IMR-90 (cell line): ENCODE data around the gene SRPK1. TPM values are rescaled to one million over a fixed set of nuclear protein-coding genes. Genes with fewer than 3 reads are reported as not detected.

Experiments
- ATAC-seq: fragments of 200-7000 bp; cut with Tn5 transposase; 2 replicates; pipeline ENCODE4 v1.9.1; 2020; ENCODE audit warnings: low read depth, mild to moderate bottlenecking, moderate library complexity
- BruUV-seq: library from RNA; stranded (reverse); fragments of 400-500 nt; replicated peaks from 2 replicates; lab custom pipeline; 2021; lab: Mats Ljungman, UMichigan
- CTCF ChIA-PET: fragments of 300-600 bp; formaldehyde crosslinking; extraction: SDS; loops from one replicate; lab custom pipeline; 2021; ENCODE audit warnings: antibody characterized with exemption; lab: Yijun Ruan, JAX
- POLR2A ChIA-PET: fragments of 300-600 bp; sonication (Branson Sonifier 250); formaldehyde crosslinking; loops from one replicate; lab custom pipeline; 2022; ENCODE audit warnings: antibody characterized with exemption; ENCODE audit not compliant: unreplicated experiment; lab: Charles Lee
- DNase-seq: peaks from one replicate; pipeline ENCODE4 v3.0.0; 2013
- H2AFZ ChIP-seq: replicated peaks from 2 replicates; pipeline ENCODE3; 2013; ENCODE audit warnings: low read length, mild to moderate bottlenecking; ENCODE audit not compliant: poor library complexity
- H2AK5ac ChIP-seq: 2 replicates; pipeline ENCODE4 v1.6.1; 2013; ENCODE audit warnings: low read depth, low read length, inconsistent platforms
- H2AK9ac ChIP-seq: replicated peaks from 2 replicates; pipeline ENCODE3; 2013; ENCODE audit warnings: mild to moderate bottlenecking, low read depth, low read length, moderate library complexity; ENCODE audit not compliant: poor library complexity
- H2BK120ac ChIP-seq: 2 replicates; pipeline ENCODE4 v1.6.1; 2013; ENCODE audit warnings: low read depth, low read length, inconsistent platforms
- H2BK15ac ChIP-seq: 3 replicates; pipeline ENCODE4 v1.6.1; 2013; ENCODE audit warnings: low read depth, low read length, inconsistent platforms
- H2BK20ac ChIP-seq: 2 replicates; pipeline ENCODE4 v1.6.1; 2013; ENCODE audit warnings: low read depth, mild to moderate bottlenecking, inconsistent platforms, low read length, moderate library complexity
- H2BK5ac ChIP-seq: 2 replicates; pipeline ENCODE4 v1.6.1; 2013; ENCODE audit warnings: mild to moderate bottlenecking, low read depth, low read length, inconsistent platforms; ENCODE audit not compliant: poor library complexity, severe bottlenecking
- H3K14ac ChIP-seq: replicated peaks from 2 replicates; pipeline ENCODE4 v1.6.1; 2013; ENCODE audit warnings: low read depth, low read length, inconsistent platforms
- H3K18ac ChIP-seq: 2 replicates; pipeline ENCODE4 v1.6.1; 2013; ENCODE audit warnings: low read depth, low read length, control low read depth
- H3K23ac ChIP-seq: 2 replicates; pipeline ENCODE4 v1.6.1; 2013; ENCODE audit warnings: low read depth, low read length, inconsistent platforms
- H3K27ac ChIP-seq: 2 replicates; pipeline ENCODE4 v1.5.1; 2013; ENCODE audit warnings: mild to moderate bottlenecking, control low read depth, low read length; ENCODE audit not compliant: insufficient read depth
- H3K27me3 ChIP-seq: 2 replicates; pipeline ENCODE4 v1.6.1; 2013; ENCODE audit warnings: low read length; ENCODE audit not compliant: control insufficient read depth, insufficient read depth
- H3K36me3 ChIP-seq: 2 replicates; pipeline ENCODE4 v1.6.1; 2013; ENCODE audit warnings: low read length, mixed read lengths; ENCODE audit not compliant: control insufficient read depth, insufficient read depth
- H3K4ac ChIP-seq: 2 replicates; pipeline ENCODE4 v1.6.1; 2013; ENCODE audit warnings: low read depth, low read length, inconsistent platforms
- H3K4me1 ChIP-seq: 2 replicates; pipeline ENCODE4 v1.6.1; 2013; ENCODE audit warnings: low read length, mixed read lengths; ENCODE audit not compliant: control insufficient read depth, insufficient read depth
- H3K4me2 ChIP-seq: 2 replicates; pipeline ENCODE4 v1.6.1; 2013; ENCODE audit warnings: low read depth, mild to moderate bottlenecking, control low read depth, low read length, moderate library complexity
- H3K4me3 ChIP-seq: 2 replicates; pipeline ENCODE4 v1.5.1; 2013; ENCODE audit warnings: low read depth, mild to moderate bottlenecking, control low read depth, low read length, moderate library complexity; ENCODE audit not compliant: insufficient read depth
- H3K56ac ChIP-seq: 2 replicates; pipeline ENCODE4 v1.6.1; 2013; ENCODE audit warnings: low read length, inconsistent platforms; ENCODE audit not compliant: insufficient read depth; ENCODE audit errors: extremely low read depth
- H3K79me1 ChIP-seq, 2 experiments: 2 replicates each; pipeline ENCODE4 v1.6.1; 2013; ENCODE audit warnings: low read length in 2 of 2, inconsistent platforms in 1 of 2, low read depth in 1 of 2
- H3K9ac ChIP-seq: 2 replicates; pipeline ENCODE4 v1.6.1; 2013; ENCODE audit warnings: low read depth, low read length, control low read depth
- H3K9me1 ChIP-seq: 2 replicates; pipeline ENCODE4 v1.6.1; 2013; ENCODE audit warnings: low read length, inconsistent platforms; ENCODE audit not compliant: insufficient read depth
- H3K9me3 ChIP-seq: 2 replicates; pipeline ENCODE4 v1.6.1; 2013; ENCODE audit warnings: low read length; ENCODE audit not compliant: control insufficient read depth, insufficient read depth
- H4K20me1 ChIP-seq: 2 replicates; pipeline ENCODE4 v1.6.1; 2013; ENCODE audit warnings: low read length, inconsistent platforms; ENCODE audit not compliant: insufficient read depth
- H4K5ac ChIP-seq: 2 replicates; pipeline ENCODE4 v1.6.1; 2013; ENCODE audit warnings: mild to moderate bottlenecking, low read depth, low read length, control low read depth
- H4K8ac ChIP-seq, 2 experiments: 2 replicates each; pipeline ENCODE4 v1.6.1; 2013; ENCODE audit warnings: low read depth in 2 of 2, low read length in 2 of 2, control low read depth in 1 of 2, inconsistent platforms in 1 of 2
- H4K91ac ChIP-seq: 2 replicates; pipeline ENCODE4 v1.6.1; 2013; ENCODE audit warnings: low read depth, low read length, inconsistent platforms; ENCODE audit not compliant: insufficient read depth
- BHLHE40 ChIP-seq: fragments of 150-350 bp; IDR thresholded peaks from 2 replicates; pipeline ENCODE4 v1.6.1; 2016; ENCODE audit warnings: mild to moderate bottlenecking, low read depth, low read length
- CHD1 ChIP-seq: IDR thresholded peaks from 2 replicates; pipeline ENCODE4 v1.6.1; 2012; ENCODE audit warnings: low read depth, low read length, improper control_type of control experiment
- MAFK ChIP-seq: IDR thresholded peaks from 2 replicates; pipeline ENCODE4 v1.6.1; 2012; ENCODE audit warnings: low read depth, low read length, improper control_type of control experiment
- MAZ ChIP-seq: IDR thresholded peaks from 2 replicates; pipeline ENCODE4 v1.6.1; 2012; ENCODE audit warnings: low read depth, mild to moderate bottlenecking, low read length, improper control_type of control experiment, moderate library complexity, borderline replicate concordance
- MXI1 ChIP-seq: IDR thresholded peaks from 2 replicates; pipeline ENCODE4 v1.6.1; 2012; ENCODE audit warnings: low read depth, mild to moderate bottlenecking, low read length, moderate library complexity, borderline replicate concordance
- RAD21 ChIP-seq: IDR thresholded peaks from 2 replicates; pipeline ENCODE4 v1.6.1; 2012; ENCODE audit warnings: low read length, improper control_type of control experiment
- RCOR1 ChIP-seq: IDR thresholded peaks from 2 replicates; pipeline ENCODE4 v1.6.1; 2012; ENCODE audit warnings: mild to moderate bottlenecking, low read length, improper control_type of control experiment; ENCODE audit not compliant: insufficient replicate concordance
- SMC3 ChIP-seq: fragments of 150-350 bp; IDR thresholded peaks from 2 replicates; pipeline ENCODE4 v1.6.1; 2016; ENCODE audit warnings: low read depth, mild to moderate bottlenecking, antibody characterized with exemption, low read length, moderate library complexity
- whole genome bisulfite sequencing, 2 experiments: methylation state at CpG; one replicate each; pipeline versions ENCODE4 v1.1.5 to v1.1.7; 2013; ENCODE audit warnings: missing lambda C conversion rate in 2 of 2; ENCODE audit not compliant: insufficient read length in 1 of 2; ENCODE audit errors: extremely low coverage in 2 of 2; 5-methylcytosine and 5-hydroxymethylcytosine counted together
- dilution Hi-C: fragments of 300-500 bp; cut with HindIII; formaldehyde crosslinking; loops from one replicate; pipeline ENCODE4 v1.14.3; 2018; ENCODE audit warnings: low sequenced_read_pairs; ENCODE audit not compliant: unreplicated experiment
- in situ Hi-C: fragments of 300-500 bp; cut with MboI; formaldehyde crosslinking; loops from 3 replicates; pipeline ENCODE4 v1.14.3; 2019; ENCODE audit warnings: low sequenced_read_pairs, inconsistent platforms, mixed read lengths
- intact Hi-C: fragments of 100-400 bp; cut with micrococcal nuclease; formaldehyde crosslinking; loops from 2 replicates; pipeline ENCODE4 v1.10.0; 2022
- polyA plus RNA-seq, 3 experiments: library from polyadenylated mRNA; depleted of rRNA; stranded (reverse); fragments of >200 nt; gene quantifications; 2 replicates each; pipeline ENCODE4 v1.2.3, GENCODE V29; 2012; ENCODE audit warnings: low replicate concordance in 1 of 3
- total RNA-seq: library from RNA; depleted of rRNA; stranded (reverse); fragments of >200 nt; gene quantifications from 2 replicates; pipeline ENCODE4 v1.2.3, GENCODE V29; 2012
- TF ChIP-seq, protein P1 (sequence below): conservative IDR thresholded peaks from 2 replicates; pipeline ENCODE4 v1.5.1; 2012; ENCODE audit warnings: mild to moderate bottlenecking, low read depth, low read length, improper control_type of control experiment

The SRPK1 gene
- total and polyA plus RNA-seq, 2 of the 4 experiments (the other 2 are of a cell fraction), result 22.5 to 44.6 TPM

DNA sequence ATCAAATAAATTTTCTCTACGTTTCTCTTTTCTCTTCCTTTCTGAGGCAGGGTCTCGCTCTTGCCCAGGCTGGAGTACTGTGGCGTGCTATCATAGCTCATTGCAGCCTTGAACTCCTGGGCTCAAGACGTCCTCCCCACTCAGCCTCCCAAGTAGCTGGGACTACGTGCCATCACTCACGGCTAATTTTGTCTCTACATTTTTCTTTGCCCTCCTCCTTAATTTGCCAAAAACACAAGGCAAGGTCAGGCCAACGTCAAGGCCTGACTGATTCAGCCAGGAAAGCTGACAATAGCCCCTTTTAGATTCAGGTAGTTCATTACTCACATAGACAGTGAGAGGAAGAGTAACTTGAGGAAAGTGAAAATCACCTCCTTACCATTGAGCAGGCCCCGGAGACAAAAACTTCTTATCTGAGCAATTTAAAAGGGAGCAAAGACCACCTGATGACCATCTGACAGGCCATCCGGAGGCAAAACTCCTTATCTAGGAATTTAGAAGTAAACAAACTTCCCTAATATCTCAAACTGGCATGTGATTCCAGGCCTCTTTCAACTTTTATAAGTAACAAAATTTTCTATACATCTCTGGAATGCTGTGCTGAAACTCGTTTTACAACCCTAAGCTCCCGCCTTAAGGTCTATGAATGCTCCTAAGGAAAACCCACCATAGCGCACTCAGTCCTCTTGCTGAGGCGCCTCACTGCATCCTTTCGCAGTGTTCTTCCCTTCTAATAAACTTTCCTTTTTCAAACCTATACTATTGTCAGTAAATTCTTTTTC, 42.1 kb upstream of the SRPK1 start:
- H3K9me3 ChIP-seq, result no peaks in the 10 kb centered on the region
- H2AK9ac ChIP-seq, result no peak overlapping the region
- peaks cover 25% of the 10 kb centered on the region for H3K27me3 ChIP-seq
- H4K91ac ChIP-seq, result no peak overlapping the region
- BruUV-seq, result no TSS peak
- no peak overlapping the region for H3K4me3 ChIP-seq
- no peak overlapping the region for H2BK20ac ChIP-seq
- no peak overlapping the region for H3K18ac ChIP-seq
- no peak overlapping the region for H3K14ac ChIP-seq
- no peak overlapping the region for H3K4ac ChIP-seq
- H2BK120ac ChIP-seq, result no peak overlapping the region
- no peaks in the 10 kb centered on the region for H3K4me1 ChIP-seq
- no peak overlapping the region for H2AK5ac ChIP-seq
- ChIA-PET CTCF (no interaction called here), POLR2A (no interaction called here)
- no peaks in the 10 kb centered on the region for H4K20me1 ChIP-seq
- in situ Hi-C loops (loop anchor here (25.0 kb wide), 1 partner anchor 426 kb away; no protein-coding TSS in a partner anchor), intact Hi-C loops (no loop called here), dilution Hi-C loops (no loop called here)
- DNase-seq (no peak), ATAC-seq (no peak)
- H3K36me3 ChIP-seq, result no peaks in the 10 kb centered on the region
- H3K79me1 ChIP-seq, result no peaks in the 10 kb centered on the region
- H3K27ac ChIP-seq, result no peak overlapping the region
- no peak overlapping the region for H4K8ac ChIP-seq
- H3K9ac ChIP-seq, result no peak overlapping the region
- H3K4me2 ChIP-seq, result no peak overlapping the region
- H2BK15ac ChIP-seq, result no peak overlapping the region
- no peak overlapping the region for H3K56ac ChIP-seq
- no peak overlapping the region for H4K5ac ChIP-seq
- TF ChIP-seq RAD21 (no peak), CHD1 (no peak), BHLHE40 (no peak), RCOR1 (no peak), SMC3 (no peak), MXI1 (no peak), MAZ (no peak), MAFK (no peak)
- TF ChIP-seq, protein P1, sequence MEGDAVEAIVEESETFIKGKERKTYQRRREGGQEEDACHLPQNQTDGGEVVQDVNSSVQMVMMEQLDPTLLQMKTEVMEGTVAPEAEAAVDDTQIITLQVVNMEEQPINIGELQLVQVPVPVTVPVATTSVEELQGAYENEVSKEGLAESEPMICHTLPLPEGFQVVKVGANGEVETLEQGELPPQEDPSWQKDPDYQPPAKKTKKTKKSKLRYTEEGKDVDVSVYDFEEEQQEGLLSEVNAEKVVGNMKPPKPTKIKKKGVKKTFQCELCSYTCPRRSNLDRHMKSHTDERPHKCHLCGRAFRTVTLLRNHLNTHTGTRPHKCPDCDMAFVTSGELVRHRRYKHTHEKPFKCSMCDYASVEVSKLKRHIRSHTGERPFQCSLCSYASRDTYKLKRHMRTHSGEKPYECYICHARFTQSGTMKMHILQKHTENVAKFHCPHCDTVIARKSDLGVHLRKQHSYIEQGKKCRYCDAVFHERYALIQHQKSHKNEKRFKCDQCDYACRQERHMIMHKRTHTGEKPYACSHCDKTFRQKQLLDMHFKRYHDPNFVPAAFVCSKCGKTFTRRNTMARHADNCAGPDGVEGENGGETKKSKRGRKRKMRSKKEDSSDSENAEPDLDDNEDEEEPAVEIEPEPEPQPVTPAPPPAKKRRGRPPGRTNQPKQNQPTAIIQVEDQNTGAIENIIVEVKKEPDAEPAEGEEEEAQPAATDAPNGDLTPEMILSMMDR, result no peak
- no peak overlapping the region for H3K23ac ChIP-seq
- WGBS, 2 experiments, result 75% methylated on average over 11 of the region's 14 CpGs; no CpG with 5 or more reads in 1 of the 2 experiments
- H3K9me1 ChIP-seq, result no peaks in the 10 kb centered on the region
- H2AFZ ChIP-seq, result no peak overlapping the region
- H2BK5ac ChIP-seq, result no peak overlapping the region
